ENCODE measurements around the gene MAP2K6.

MAP2K6 gene

DNA sequence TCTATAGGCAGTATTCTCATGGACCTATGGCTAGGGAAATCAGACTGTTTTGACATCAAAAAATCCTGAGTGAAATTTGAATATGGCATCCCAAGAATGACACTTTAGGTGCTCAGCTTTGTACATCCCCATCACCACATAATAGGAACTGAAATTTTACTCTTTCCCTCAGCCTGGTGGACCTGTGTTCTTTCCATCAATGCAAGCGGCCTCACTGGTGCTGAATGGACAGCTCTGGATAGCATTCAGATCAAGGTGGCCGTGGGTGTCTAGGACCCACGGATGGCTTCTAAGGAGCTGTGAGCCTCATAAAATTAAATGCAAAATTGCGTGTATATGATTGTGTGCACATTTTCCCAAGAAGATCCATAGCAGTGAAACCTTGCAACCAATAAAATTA lies 152.6 kb downstream of the MAP2K6 start:
- TF ChIP-seq, protein P1, sequence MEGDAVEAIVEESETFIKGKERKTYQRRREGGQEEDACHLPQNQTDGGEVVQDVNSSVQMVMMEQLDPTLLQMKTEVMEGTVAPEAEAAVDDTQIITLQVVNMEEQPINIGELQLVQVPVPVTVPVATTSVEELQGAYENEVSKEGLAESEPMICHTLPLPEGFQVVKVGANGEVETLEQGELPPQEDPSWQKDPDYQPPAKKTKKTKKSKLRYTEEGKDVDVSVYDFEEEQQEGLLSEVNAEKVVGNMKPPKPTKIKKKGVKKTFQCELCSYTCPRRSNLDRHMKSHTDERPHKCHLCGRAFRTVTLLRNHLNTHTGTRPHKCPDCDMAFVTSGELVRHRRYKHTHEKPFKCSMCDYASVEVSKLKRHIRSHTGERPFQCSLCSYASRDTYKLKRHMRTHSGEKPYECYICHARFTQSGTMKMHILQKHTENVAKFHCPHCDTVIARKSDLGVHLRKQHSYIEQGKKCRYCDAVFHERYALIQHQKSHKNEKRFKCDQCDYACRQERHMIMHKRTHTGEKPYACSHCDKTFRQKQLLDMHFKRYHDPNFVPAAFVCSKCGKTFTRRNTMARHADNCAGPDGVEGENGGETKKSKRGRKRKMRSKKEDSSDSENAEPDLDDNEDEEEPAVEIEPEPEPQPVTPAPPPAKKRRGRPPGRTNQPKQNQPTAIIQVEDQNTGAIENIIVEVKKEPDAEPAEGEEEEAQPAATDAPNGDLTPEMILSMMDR (IDR thresholded peaks at IDR 0.05; ENCODE audit: extremely low read depth, missing control alignments) = no peak
- DNase-seq (ENCODE audit: low spot score) = no peak

DNA sequence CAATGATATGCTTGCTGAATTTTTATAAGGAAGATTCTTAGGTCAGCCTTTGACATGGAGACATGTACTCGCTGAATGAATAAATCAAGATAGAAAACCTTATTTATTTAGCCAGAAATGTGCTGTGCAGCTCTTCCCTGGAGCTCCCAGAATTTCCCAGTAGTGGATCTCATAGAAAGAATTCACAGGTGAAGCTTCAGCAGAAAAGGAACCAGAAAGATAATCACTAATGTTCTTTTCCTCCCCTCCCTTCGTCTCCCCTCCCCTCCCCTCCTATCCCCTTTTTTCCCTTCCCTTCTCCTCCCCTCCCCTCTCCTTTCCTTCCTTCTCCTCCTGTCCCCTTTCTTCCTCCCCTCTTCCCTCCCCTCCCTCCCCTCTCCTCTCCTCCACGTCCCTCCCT lies 158.2 kb downstream of the MAP2K6 start:
- TF ChIP-seq, protein P1 (IDR thresholded peaks at IDR 0.05; ENCODE audit: extremely low read depth, missing control alignments) = no peak
- no peak for DNase-seq (ENCODE audit: low spot score)

DNA sequence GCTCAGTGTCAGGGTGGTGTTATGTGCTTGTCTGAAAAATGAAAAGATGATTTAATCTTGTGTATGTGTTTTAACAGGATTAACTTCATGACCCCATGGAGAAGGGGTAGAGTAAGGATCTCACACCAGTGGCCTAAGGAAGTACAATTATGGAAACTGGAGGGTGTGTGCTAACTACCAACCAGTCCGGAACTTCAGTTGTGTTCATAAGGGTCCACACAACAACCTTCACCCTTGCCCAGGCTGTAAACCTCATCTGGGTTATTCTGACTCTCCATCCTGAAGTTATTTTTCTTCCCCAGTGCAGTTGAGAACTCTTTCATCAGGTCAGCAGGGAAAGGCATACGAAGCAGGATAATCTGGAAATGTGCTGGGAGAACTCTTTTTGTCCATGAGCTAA lies 158.9 kb downstream of the MAP2K6 start:
- DNase-seq (ENCODE audit: low spot score) = no peak
- TF ChIP-seq, protein P1 (IDR thresholded peaks at IDR 0.05; ENCODE audit: extremely low read depth, missing control alignments) = no peak

DNA sequence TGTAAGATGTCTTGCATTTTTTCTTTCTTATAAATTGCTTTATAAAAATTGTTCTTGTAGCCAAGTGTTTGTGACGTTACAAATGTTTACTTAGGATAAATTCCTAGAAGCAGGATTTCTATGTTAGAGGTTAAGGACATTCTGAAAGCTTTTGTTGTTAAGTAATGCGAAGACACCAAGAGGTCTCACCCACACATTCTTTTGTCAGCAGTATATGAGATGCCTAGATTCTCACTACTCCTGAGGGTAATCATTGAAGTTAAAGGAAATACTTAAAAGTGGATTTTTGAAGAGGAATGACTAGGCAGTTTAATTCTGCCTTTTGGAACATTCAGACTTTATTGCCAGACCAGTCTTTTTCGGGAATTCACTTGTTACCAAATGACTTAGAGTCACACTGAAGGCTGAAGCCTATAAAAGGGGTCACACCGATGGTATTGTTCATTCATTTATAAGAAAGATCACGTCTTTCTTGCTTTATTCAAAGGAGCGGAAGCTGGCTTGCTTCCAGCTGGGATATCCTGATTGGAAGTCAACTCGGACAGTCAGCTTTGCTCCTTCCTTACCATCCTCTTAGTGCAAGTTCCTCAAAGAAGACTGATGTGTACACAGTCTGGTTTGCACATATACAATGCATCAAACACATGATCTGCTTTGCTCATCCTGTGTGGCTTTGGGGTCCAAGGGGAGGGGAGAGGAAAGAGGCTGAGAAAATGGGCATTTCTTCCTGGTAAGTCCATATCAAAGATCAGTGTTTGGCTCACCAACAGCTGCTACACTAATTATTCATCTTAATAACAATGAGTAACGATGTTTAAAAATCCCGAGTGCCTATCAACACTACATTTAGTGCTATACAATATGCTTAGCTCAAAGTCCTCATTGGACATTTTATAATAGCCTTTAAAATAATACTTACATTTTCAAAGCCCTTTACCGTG lies 160.0 kb downstream of the MAP2K6 start:
- TF ChIP-seq, protein P1 (IDR thresholded peaks at IDR 0.05; ENCODE audit: extremely low read depth, missing control alignments) = no peak
- DNase-seq (ENCODE audit: low spot score) = no peak

DNA sequence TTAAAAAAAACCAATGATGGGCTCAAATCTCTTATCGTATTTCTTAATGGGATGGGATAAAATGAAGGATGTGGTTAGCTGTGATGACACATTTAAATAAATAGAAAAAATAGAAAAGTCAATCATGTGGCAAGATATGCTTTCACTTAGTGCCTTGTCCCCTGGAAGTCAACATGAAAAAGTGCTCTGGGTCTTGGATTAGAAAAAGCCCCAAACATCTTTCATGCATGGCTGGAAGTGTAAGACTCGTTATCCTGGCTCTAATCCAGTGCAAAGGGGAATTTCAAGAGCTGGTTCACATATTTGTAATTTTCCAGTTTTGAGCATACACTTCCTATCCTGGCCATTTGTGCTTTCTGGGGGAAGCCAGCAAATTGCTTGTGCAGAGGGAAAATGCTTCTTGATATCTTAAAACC lies 160.9 kb downstream of the MAP2K6 start:
- DNase-seq (ENCODE audit: low spot score) = no peak
- TF ChIP-seq, protein P1 (IDR thresholded peaks at IDR 0.05; ENCODE audit: extremely low read depth, missing control alignments) = no peak

DNA sequence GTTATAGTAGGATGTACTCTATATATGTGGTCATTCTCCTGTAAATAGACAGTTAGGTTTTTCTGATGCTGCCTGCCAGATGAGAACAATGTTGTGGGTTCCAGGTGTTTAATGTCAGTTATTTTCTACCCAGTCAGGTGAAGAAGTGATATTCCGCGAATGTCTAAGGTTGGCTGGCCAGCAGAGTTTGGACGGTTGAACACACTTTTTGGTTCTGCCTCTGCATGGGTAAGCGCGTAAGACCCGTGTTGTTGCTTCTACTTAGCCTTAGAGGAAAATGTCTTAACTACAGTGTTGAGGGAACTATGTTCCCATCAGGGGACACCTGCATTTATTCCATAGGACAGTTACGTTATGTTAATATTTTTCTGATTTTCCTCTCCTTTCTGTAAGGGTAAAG lies 162.6 kb downstream of the MAP2K6 start:
- no peak for DNase-seq (ENCODE audit: low spot score)
- TF ChIP-seq, protein P1 (IDR thresholded peaks at IDR 0.05; ENCODE audit: extremely low read depth, missing control alignments) = no peak

GRCh38 chr17:69578385-69578936 lies 164.0 kb downstream of the MAP2K6 start:
- TF ChIP-seq, protein P1 (IDR thresholded peaks at IDR 0.05; ENCODE audit: extremely low read depth, missing control alignments) = no peak
- no peak for DNase-seq (ENCODE audit: low spot score)
